ENCODE data around the gene STK32C. TPM values are rescaled to one million over a fixed set of nuclear protein-coding genes. Genes with fewer than 3 reads are reported as not detected.

The STK32C gene
- total RNA-seq, 1 experiment from 2014 or later, result 20.7 TPM

GRCh38 chr10:132276706-132277105 is 31.0 kb downstream of the STK32C start:
- Mint-ChIP-seq H3K27ac (ENCODE audit: low read depth, unreplicated experiment) (no peak overlapping the region), H3K27me3 (ENCODE audit: insufficient read depth, unreplicated experiment) (no peaks in the 10 kb centered on the region), H3K9me3 (ENCODE audit: unreplicated experiment) (no peaks in the 10 kb centered on the region), H3K4me3 (ENCODE audit: unreplicated experiment) (no peak overlapping the region), H3K36me3 (ENCODE audit: insufficient read depth, unreplicated experiment) (no peaks in the 10 kb centered on the region), H3K4me1 (ENCODE audit: insufficient read depth, unreplicated experiment) (no peaks in the 10 kb centered on the region)
- intact Hi-C loops (cut with micrococcal nuclease), result no loop called here
- DNase-seq (ENCODE audit: unreplicated experiment), result no peak
- POLR2A ChIA-PET, result no interaction called here
- BruUV-seq (replicated peaks), result no TSS peak
- CTCF ChIA-PET, result no interaction called here
- TF ChIP-seq, protein P1, sequence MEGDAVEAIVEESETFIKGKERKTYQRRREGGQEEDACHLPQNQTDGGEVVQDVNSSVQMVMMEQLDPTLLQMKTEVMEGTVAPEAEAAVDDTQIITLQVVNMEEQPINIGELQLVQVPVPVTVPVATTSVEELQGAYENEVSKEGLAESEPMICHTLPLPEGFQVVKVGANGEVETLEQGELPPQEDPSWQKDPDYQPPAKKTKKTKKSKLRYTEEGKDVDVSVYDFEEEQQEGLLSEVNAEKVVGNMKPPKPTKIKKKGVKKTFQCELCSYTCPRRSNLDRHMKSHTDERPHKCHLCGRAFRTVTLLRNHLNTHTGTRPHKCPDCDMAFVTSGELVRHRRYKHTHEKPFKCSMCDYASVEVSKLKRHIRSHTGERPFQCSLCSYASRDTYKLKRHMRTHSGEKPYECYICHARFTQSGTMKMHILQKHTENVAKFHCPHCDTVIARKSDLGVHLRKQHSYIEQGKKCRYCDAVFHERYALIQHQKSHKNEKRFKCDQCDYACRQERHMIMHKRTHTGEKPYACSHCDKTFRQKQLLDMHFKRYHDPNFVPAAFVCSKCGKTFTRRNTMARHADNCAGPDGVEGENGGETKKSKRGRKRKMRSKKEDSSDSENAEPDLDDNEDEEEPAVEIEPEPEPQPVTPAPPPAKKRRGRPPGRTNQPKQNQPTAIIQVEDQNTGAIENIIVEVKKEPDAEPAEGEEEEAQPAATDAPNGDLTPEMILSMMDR (IDR thresholded peaks at IDR 0.05; ENCODE audit: unreplicated experiment), result no peak

DNA sequence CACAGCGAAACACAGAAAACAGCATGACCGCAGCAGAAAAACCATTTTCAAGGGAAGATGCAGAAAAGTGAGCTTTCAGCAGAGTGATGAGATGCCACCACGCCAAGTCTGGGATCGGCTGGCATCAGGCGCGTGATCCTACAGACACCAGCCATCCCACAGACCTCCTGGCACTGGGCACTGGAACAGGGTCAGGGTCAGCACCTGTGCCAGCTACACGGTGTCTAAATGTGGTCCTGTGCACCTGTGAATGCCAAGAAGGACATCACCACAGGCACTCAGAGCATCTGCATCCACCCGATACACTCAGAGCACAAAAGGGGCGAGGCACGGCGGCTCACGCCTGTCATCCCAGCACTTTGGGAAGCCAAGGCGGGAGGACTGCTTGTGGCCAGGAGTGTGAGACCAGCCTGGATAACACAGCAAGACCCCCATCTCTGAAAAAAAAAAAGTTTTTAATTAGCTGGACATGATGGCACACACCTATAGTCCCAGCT is 31.5 kb downstream of the STK32C start:
- no peak for DNase-seq (ENCODE audit: unreplicated experiment)
- ChIA-PET POLR2A (no interaction called here), CTCF (no interaction called here)
- TF ChIP-seq, protein P1 (IDR thresholded peaks at IDR 0.05; ENCODE audit: unreplicated experiment), result no peak
- no peak overlapping the region for H3K4me3 Mint-ChIP-seq (ENCODE audit: unreplicated experiment)
- no peaks in the 10 kb centered on the region for H3K27me3 Mint-ChIP-seq (ENCODE audit: insufficient read depth, unreplicated experiment)
- H3K36me3 Mint-ChIP-seq (ENCODE audit: insufficient read depth, unreplicated experiment), result no peaks in the 10 kb centered on the region
- no peaks in the 10 kb centered on the region for H3K9me3 Mint-ChIP-seq (ENCODE audit: unreplicated experiment)
- BruUV-seq (replicated peaks), result no TSS peak
- intact Hi-C loops (cut with micrococcal nuclease), result no loop called here
- H3K27ac Mint-ChIP-seq (ENCODE audit: low read depth, unreplicated experiment), result no peak overlapping the region
- no peaks in the 10 kb centered on the region for H3K4me1 Mint-ChIP-seq (ENCODE audit: insufficient read depth, unreplicated experiment)

DNA sequence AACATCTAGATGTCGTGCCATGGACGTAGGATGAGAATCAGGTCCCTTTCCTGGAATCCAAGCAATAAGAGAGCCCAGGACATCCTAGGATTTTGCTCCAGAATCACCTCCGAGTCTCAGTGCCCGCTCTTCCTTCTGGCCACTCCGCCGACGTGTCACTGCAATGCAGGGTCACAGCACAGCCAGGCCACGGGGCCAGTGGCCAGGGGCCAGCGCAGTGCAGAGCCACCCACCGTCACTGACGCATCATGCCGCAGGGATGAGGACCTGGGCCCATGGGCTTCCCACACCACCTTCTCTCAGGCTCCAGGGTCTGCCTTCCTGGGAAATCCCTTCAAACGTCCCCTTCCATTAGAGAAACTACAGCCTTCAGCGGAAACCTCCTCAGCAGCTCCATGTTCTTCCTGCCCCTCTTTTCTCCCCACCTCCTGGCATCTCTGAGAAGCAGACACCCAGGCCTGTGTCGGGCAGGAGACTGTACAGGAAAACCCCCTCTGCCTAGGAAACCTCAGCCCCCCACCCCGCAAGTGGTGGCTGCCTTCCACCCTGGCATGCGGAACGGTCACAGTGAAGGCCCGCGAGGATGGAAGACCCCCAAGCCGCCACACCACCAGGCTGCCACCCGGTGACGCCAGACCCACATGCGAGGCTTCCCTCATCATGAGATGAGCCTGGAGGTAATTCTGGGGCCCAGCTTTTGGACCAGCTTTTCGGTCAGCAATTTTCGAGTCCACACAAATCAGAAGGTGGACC is 32.1 kb downstream of the STK32C start:
- intact Hi-C loops (cut with micrococcal nuclease), result no loop called here
- Mint-ChIP-seq H3K36me3 (ENCODE audit: insufficient read depth, unreplicated experiment) (no peaks in the 10 kb centered on the region), H3K9me3 (ENCODE audit: unreplicated experiment) (no peaks in the 10 kb centered on the region), H3K27ac (ENCODE audit: low read depth, unreplicated experiment) (no peak overlapping the region), H3K4me3 (ENCODE audit: unreplicated experiment) (no peak overlapping the region), H3K27me3 (ENCODE audit: insufficient read depth, unreplicated experiment) (no peaks in the 10 kb centered on the region), H3K4me1 (ENCODE audit: insufficient read depth, unreplicated experiment) (no peaks in the 10 kb centered on the region)
- TF ChIP-seq, protein P1 (IDR thresholded peaks at IDR 0.05; ENCODE audit: unreplicated experiment), result no peak
- BruUV-seq (replicated peaks), result no TSS peak
- POLR2A ChIA-PET, result no interaction called here
- CTCF ChIA-PET, result no interaction called here
- DNase-seq (ENCODE audit: unreplicated experiment), result no peak

DNA sequence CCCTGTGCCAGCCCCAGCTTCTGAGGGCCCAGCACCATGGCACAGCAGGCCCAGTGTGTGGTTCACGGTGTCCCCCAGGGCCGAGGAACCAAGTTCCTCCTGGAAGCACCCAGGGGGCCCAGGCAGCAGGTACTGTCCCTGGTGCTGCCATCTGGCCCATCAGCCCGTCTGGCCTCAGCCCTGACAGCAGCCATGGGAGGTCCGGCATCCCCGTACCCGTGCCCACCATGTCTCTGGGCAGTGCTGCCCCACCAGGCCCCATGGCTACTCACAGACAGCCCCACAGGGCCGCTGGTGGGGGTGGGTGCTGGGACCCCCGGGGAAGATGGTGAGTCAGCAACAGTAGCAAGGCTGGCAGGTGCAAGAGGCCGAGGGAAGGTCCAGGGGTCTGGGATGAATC is 32.8 kb downstream of the STK32C start:
- Mint-ChIP-seq H3K9me3 (ENCODE audit: unreplicated experiment) (no peaks in the 10 kb centered on the region), H3K4me3 (ENCODE audit: unreplicated experiment) (no peak overlapping the region), H3K27me3 (ENCODE audit: insufficient read depth, unreplicated experiment) (no peaks in the 10 kb centered on the region), H3K36me3 (ENCODE audit: insufficient read depth, unreplicated experiment) (no peaks in the 10 kb centered on the region), H3K4me1 (ENCODE audit: insufficient read depth, unreplicated experiment) (no peaks in the 10 kb centered on the region), H3K27ac (ENCODE audit: low read depth, unreplicated experiment) (no peak overlapping the region)
- no peak for DNase-seq (ENCODE audit: unreplicated experiment)
- CTCF ChIA-PET, result no interaction called here
- POLR2A ChIA-PET, result no interaction called here
- intact Hi-C loops (cut with micrococcal nuclease), result no loop called here
- BruUV-seq (replicated peaks), result no TSS peak
- TF ChIP-seq, protein P1 (IDR thresholded peaks at IDR 0.05; ENCODE audit: unreplicated experiment), result no peak
